NT2/D1 (cell line): ENCODE results near the gene MARCHF4.

Experiments used
- DNase-seq: peaks from one replicate; pipeline ENCODE4 v3.0.0-alpha.2; 2011; ENCODE audit warnings: low read depth, low spot score
- H3K27me3 ChIP-seq: 2 replicates; pipeline ENCODE4 v1.6.0; 2011; ENCODE audit warnings: mild to moderate bottlenecking; ENCODE audit not compliant: insufficient read length, insufficient read depth
- H3K36me3 ChIP-seq: 2 replicates; pipeline ENCODE4 v1.6.1; 2011; ENCODE audit warnings: mild to moderate bottlenecking, low read length, mixed read lengths; ENCODE audit not compliant: insufficient read depth, insufficient read length
- H3K4me1 ChIP-seq: 2 replicates; pipeline ENCODE4 v1.5.1; 2011; ENCODE audit not compliant: insufficient read depth, insufficient read length
- H3K4me3 ChIP-seq: 2 replicates; pipeline ENCODE4 v1.5.1; 2011; ENCODE audit warnings: low read depth; ENCODE audit not compliant: insufficient read length
- H3K9ac ChIP-seq: 2 replicates; pipeline ENCODE4 v1.6.0; 2011; ENCODE audit warnings: low read depth; ENCODE audit not compliant: insufficient read length
- H3K9me3 ChIP-seq: 2 replicates; pipeline ENCODE4 v1.5.1; 2011; ENCODE audit warnings: mild to moderate bottlenecking, low read length; ENCODE audit not compliant: insufficient read depth
- SUZ12 ChIP-seq: IDR thresholded peaks from 2 replicates; pipeline ENCODE4 v1.6.1; 2011; ENCODE audit not compliant: insufficient read length, insufficient read depth; ENCODE audit errors: extremely low read depth
- YY1 ChIP-seq: IDR thresholded peaks from 2 replicates; pipeline ENCODE4 v1.6.1; 2011; ENCODE audit not compliant: insufficient read length, insufficient read depth
- ZNF274 ChIP-seq: IDR thresholded peaks from 2 replicates; pipeline ENCODE4 v1.6.1; 2011; ENCODE audit warnings: mild to moderate bottlenecking, low read depth, low read length

Gene MARCHF4

DNA sequence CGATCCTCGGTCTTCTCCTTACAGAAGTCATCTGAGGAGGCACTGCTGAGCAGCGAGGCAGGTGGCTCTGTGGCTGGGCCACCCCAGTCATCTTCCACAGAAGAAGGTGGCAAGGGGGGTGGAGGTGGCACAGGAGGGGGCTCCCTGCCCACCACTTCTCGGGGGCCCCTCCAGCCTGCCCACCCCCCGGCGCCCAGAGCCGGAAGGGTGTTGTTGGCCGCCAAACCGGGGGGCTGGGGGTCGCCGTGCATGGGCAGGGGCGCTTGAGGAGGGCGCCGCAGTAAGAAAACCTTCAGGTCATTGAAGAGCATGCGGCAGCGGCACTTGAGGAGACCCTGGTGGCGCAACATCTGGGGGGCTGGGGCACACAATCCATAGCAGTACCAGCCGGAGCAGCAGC is 2.5 kb downstream of the MARCHF4 start:
- no peaks in the 10 kb centered on the region for H3K4me1 ChIP-seq
- DNase-seq = no peak
- H3K9me3 ChIP-seq = no peaks in the 10 kb centered on the region
- H3K36me3 ChIP-seq = no peaks in the 10 kb centered on the region
- no peak overlapping the region for H3K9ac ChIP-seq
- peaks cover 79% of the 10 kb centered on the region for H3K27me3 ChIP-seq
- no peak overlapping the region for H3K4me3 ChIP-seq
- TF ChIP-seq YY1 = no peak
- no peak for TF ChIP-seq SUZ12
- TF ChIP-seq ZNF274 = no peak

DNA sequence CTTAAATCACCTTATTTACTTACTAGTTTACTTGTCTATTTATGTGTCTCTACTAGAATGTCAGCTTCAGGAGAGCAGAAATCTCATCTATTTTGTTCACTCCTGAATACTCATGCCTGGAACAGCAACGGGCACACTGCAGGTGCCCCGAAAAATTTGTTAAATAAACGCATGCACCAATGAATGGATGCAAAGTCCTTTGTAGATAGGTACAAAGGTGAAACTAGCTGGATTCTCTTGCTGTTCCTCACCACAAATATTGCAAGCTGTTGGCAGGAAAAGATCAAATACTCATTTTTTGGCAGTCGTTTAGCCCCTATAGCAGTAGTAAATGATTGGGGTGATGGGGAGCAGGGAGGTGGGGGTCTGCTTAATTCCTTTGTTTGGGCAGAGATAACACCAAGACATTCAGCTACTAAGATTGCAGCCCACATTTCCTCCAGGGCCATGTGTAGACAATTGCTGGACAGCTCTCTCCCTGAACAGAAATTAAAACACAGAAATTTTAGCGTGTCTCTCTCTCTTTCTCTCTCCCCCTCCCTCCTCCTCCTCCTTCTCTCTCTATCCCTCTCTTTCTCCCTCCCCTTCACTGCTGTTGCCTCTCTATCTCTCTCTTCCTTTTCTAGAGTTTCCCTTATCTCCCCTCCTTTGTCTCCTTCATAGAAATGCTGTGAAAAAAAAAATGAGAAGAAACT is 5.4 kb downstream of the MARCHF4 start:
- no peak for TF ChIP-seq SUZ12
- no peak for TF ChIP-seq ZNF274
- TF ChIP-seq YY1 = no peak
- H3K9ac ChIP-seq = no peak overlapping the region
- DNase-seq = no peak
- H3K4me3 ChIP-seq = no peak overlapping the region
- H3K27me3 ChIP-seq = peaks cover 58% of the 10 kb centered on the region
- H3K36me3 ChIP-seq = no peaks in the 10 kb centered on the region
- no peaks in the 10 kb centered on the region for H3K9me3 ChIP-seq
- H3K4me1 ChIP-seq = no peaks in the 10 kb centered on the region

DNA sequence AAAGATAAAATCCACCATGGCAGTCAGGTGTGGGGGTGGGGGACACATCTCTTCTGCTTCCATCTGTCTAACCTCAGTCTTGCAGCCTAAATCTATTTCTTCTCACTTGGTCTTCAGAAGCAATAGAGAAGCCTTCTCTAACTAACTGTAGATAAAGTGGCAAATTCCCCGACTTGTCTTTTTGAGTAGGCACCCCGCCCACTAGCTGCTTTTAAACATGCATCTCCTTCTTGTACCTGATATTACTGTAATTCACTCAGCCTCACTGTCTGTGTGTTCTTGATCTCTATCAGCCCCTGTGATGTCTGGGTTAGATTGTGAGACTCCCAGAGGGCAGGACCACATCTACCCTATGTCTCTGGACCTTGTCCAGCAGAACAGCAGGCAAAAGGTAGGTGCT is 6.8 kb downstream of the MARCHF4 start:
- Histone ChIP-seq H3K4me3 (no peak overlapping the region), H3K9ac (no peak overlapping the region), H3K27me3 (peaks cover 44% of the 10 kb centered on the region), H3K4me1 (no peaks in the 10 kb centered on the region), H3K9me3 (no peaks in the 10 kb centered on the region), H3K36me3 (no peaks in the 10 kb centered on the region)
- DNase-seq = no peak
- no peak for TF ChIP-seq ZNF274
- no peak for TF ChIP-seq SUZ12
- TF ChIP-seq YY1 = no peak

DNA sequence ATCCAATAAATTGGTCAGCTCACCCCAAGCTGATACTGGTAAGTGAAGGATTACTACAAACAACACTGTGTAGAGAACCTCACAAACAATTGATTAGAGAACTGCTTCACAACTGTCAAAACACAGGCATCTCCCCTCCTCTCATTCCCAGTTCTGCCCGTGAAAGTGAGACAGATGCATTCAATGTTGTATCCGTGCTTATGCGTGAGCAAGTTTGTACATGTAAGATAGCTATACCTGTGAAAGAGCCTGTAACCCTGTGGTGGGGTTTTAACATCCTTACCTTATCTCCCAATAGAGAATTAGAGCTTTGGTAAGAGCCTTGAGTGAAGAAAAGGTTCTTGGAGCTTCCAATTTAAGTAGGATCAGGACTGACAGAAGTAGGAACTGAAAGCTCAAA is 9.1 kb downstream of the MARCHF4 start:
- no peak for DNase-seq

DNA sequence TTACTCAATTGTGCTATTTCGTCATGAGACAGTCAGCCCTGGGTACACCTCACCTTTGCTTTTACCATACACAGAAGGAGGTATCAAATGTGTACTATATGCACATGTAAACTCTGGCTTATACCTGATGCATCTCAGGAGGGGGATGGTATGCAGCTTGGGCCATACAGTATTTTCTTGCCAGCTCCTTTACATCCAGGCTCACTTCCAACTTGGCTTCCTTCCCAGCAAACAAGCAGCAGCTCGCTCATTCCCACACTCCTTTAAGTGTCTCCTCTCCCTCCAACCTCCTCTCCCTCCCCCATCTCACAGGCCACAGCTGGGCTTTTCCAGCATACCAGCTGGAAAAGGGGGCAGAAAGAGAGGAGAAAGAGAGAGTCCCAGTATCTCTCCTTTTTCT is 9.6 kb downstream of the MARCHF4 start:
- TF ChIP-seq ZNF274 (no peak), SUZ12 (no peak), YY1 (no peak)
- no peak overlapping the region for H3K4me3 ChIP-seq
- H3K27me3 ChIP-seq = peaks cover 16% of the 10 kb centered on the region
- H3K4me1 ChIP-seq = no peaks in the 10 kb centered on the region
- no peak for DNase-seq
- no peaks in the 10 kb centered on the region for H3K36me3 ChIP-seq
- H3K9ac ChIP-seq = no peak overlapping the region
- H3K9me3 ChIP-seq = no peaks in the 10 kb centered on the region

More for the DNA sequence above, 9.1 kb downstream of the MARCHF4 start:
- TF ChIP-seq SUZ12 (no peak), ZNF274 (no peak), YY1 (no peak)
- Histone ChIP-seq H3K9me3 (no peaks in the 10 kb centered on the region), H3K9ac (no peak overlapping the region), H3K36me3 (no peaks in the 10 kb centered on the region), H3K4me1 (no peaks in the 10 kb centered on the region), H3K4me3 (no peak overlapping the region), H3K27me3 (peaks cover 21% of the 10 kb centered on the region)

DNA sequence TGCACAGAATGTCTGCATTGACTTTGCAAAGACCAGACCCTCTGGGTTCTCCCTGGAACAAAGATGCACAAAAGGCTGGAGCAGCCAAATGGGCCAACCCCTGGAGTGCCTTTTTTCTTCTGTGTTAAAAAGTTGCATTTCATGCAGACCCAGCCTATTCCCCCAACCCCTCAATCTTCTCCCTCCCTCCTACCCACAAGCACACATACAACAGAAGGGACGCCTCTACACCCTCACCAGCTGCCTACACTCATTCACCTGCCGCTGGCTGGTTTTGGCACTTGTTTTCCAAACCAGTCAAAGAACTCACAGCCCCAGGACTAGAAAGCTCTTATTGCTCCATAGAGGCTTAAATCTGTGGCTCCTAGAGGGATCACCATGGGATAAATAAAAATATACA is 16.6 kb downstream of the MARCHF4 start:
- peaks cover 2% of the 10 kb centered on the region for H3K4me1 ChIP-seq
- H3K36me3 ChIP-seq = no peaks in the 10 kb centered on the region
- TF ChIP-seq SUZ12 (no peak), ZNF274 (no peak), YY1 (no peak)
- H3K9me3 ChIP-seq = no peaks in the 10 kb centered on the region
- H3K4me3 ChIP-seq = no peak overlapping the region
- H3K9ac ChIP-seq = no peak overlapping the region
- DNase-seq = no peak
- no peaks in the 10 kb centered on the region for H3K27me3 ChIP-seq

DNA sequence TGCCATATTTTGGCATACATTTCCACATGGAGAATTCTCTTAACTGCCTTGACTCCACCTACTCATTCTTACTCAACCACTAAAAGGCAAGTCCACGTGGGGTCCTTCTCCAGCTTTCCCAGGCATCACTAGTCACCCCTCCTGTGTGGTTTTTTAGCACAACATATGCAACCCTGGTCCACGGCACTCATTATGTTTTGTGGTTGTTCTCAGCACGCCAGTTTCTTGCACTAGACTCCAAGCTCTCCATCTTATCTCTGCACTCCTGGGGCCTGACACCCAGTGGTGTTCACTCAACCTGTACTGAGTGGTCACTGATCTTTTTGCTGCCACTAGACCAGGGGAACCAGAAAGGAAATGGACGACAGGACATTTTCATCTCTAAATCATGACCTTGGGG is 18.0 kb downstream of the MARCHF4 start:
- no peak for DNase-seq
- no peak overlapping the region for H3K9ac ChIP-seq
- H3K4me3 ChIP-seq = no peak overlapping the region
- H3K36me3 ChIP-seq = no peaks in the 10 kb centered on the region
- no peaks in the 10 kb centered on the region for H3K27me3 ChIP-seq
- peaks cover 11% of the 10 kb centered on the region for H3K4me1 ChIP-seq
- TF ChIP-seq SUZ12 = no peak
- H3K9me3 ChIP-seq = no peaks in the 10 kb centered on the region
